Skin of body (tissue), 2 donors: Measurements from ENCODE around the gene BAHCC1. TPM values are rescaled to one million over a fixed set of nuclear protein-coding genes. Genes with fewer than 3 reads are reported as not detected.

Source experiments
- DNase-seq: peaks from one replicate; lab custom pipeline; 2025; lab: John Stamatoyannopoulos, UW
- total RNA-seq: library from RNA; depleted of rRNA; stranded (reverse); fragments of >200 nt; gene quantifications from one replicate; pipeline ENCODE4 v1.2.3, GENCODE V29; 2014

The BAHCC1 gene
- total RNA-seq, 1 donor from 2014 or later, result 9.5 TPM

DNA sequence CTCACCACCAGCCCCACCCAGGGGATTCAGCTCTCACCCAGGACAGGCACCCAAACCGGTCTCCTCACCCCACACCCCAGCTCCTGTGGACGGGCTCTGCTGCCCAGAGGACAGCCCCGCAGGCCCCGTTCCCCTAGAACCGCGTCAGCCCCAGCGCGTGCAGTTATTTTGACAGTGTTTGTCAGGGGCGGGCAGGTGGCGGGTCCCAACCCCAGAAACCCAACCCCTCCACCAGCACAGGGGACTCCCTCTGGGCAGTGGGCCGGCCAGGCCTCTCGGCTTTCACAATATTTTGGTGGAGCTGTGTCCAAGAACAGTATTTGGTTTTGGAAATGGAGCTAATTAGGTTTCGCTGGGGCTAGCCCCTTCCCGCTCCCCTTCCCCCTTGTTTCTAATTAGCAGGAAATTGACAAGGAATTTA lies 44.8 kb downstream of the BAHCC1 start:
- no peak for DNase-seq

DNA sequence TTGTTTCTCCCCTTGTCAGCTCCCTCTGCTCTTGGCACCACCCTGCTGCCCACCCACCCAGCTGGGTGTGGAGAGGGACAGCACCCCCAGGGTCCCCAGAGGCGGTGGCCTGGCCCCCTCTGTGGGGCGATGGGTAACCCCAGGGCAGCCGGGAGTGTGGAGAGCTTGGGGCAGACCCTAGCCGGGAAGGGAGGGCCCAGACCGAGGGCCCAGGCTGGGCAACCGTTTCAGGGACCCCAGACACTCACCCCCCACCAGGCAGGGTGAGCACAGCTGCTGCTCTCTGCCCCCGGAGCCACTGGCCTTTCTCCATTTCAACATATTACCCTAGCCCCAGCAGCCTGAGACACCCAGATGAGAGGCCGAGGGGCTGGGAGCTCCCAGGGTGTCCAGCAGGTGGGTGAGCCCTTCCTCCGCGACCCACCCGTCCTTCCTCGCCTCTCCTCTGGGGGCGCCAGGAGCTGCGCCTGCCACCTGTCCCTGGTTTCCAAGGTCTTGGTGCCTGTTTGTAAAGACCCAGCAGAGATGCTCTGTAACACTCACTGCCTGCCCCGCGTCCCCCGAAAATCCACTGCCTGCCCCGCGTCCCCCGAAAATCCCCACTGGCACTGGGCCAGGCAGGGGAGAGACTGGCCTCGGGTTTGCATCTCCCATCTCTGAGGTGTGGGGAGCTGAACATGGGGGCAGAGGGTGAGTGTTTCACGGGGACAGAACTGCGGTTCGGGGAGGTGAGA lies 45.4 kb downstream of the BAHCC1 start:
- no peak for DNase-seq

DNA sequence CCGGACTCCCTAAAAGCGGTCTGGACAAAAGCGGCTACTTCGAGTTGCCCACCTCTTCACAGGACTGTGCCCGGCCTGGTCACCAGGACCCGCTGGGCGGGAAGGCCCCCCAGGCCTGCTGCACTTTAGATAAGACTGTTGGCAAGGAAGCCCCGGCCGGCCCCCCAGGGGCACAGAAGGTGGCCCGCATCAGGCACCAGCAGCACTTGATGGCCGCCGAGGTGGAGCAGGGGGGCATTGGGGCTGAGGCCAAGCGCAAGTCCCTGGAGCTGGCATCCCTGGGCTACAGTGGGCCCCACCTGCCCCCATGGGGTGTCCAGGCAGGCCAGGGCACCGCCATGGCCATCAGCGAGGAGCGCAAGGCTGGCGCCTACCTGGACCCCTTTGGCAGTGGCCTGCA lies 47.5 kb downstream of the BAHCC1 start:
- DNase-seq, result no peak

DNA sequence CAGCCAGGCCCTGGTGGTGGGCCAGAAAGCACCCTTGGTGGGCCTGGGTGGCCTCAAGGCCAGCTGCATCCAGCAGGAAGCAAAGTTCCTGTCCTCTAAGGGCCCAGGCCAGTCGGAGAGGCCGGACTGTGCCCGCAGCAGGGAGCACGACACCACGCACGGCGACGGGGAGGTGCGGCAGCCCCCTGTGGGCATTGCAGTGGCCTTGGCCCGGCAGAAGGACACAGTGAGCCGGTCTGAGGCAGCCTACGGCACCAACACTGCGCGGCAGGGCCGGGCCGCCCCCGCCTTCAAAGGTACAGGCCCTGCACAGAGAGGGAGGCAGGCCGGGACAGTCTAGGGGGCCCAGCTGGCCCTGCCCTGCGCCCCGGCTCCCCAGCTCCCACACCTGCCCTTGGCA lies 48.0 kb downstream of the BAHCC1 start:
- DNase-seq, result no peak

DNA sequence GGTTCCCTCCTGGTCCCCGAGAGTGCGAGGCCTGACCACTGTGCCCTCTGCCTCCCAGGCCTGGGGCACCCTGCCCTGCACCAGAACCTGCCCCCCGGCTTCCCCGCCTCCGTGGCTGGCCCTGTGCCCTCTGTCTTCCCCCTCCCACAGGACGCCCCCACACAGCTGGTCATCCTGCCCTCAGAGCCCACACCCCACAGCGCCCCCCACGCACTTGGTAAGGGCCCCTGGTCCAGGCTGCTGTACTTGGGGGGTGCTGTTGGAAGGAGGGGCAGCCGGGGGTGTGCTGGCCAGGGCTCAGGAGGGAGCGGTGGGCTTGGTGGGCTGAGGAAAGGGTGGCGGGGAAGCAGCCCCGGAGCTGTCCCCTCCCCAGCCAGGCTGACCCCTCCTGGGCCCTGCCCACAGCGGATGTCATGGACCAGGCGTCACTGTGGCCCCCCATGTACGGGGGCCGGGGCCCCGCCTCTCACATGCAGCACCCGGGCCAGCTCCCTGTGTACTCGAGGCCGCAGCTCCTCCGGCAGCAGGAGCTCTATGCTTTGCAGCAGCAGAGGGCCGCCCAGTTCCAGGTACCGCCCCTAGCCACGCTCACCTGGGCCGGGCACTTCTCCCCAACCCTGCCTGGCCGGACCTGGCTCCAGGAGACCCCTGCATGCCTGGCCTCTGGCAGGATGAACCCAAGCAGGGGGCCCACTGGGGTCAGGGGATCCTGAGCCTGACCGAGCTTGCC lies 49.5 kb downstream of the BAHCC1 start:
- DNase-seq, result no peak

DNA sequence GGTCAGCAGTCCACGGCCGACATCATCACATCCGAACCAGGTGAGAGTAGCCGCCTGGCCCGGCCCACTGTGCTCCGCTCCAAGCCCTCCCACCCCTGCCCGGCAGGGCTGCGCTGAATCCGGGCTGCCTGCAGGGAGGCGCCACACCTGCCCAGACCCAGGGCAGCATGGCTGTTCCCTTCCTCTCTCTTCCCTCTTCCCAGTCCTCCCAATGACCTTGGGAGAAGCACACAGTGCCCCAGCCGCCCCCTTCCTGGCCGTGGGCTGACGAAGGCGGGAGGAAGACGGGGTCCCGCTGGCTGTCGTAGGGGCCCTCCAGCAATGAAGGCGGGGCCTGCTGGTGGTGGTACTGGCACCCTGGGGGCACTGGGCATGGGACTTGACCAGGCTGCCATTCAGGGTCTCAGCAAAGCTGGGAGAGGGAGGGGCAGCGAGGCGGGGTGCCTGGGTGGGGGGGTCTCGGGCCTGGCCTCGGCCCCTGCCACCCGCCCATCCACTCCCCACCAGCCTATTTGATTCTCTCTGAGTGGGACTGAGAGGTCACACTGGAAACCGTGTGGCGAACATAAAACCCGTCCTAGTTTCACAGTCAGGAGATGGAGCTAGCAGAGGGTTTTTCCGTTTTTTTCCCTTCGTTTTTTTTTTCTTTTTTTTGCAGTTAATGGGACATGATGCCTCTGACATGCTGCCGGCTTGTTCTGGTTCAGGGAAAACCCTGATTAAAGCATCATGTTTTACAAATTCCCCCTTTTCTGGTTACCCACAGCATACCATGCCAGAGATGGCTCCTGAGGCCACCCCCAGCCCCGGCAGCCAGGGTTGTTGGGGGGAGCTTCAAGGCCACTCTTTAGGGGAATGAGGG lies 50.6 kb downstream of the BAHCC1 start:
- DNase-seq, result no peak

DNA sequence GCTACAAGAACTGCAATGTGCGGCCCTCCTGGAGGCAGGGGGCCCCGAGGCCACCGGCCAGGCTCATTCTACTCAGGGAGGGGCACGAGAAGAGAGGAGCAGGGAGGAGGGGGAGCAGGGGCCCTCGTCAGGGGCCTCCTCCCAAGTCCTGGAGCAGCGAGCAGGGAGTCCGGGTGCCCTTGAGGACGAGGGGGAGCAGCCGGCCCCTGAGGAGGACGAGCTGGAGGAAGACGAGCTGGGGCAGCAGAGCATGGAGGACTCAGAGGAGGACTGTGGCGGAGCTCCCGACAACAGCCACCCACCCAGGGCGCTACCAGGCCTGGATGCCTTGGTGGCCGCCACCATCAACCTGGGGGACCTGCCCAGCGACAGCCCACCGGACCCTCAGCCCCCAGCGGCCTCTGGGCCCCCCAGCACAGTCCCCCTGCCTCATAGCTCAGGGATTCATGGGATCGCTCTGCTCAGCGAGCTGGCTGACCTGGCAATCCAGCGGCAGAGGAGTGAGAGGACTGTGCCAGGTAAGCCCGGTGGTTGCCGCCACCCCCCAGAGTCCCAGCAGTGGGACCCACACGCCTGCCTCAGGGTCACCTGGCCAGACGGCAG lies 52.2 kb downstream of the BAHCC1 start:
- no peak for DNase-seq

DNA sequence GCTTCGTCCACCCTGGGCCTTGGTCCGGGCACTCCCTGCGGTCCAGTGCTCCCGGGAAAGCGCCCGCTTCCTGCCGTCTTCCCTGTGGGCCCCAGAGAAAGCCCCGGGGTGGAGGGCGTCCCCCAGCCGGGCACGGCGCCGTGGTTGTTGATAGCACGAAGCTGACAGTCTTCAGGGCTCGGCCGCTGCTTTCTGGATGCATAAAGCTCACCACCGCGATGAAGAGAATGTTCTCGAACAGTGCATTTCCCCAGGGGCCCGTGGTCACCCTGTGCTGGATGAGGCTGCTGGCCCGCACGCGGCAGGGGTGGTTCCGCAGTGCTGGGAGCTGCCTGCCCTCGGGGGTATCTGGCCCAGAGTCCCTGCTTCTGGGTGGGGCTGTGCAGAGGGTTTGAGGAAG lies 53.2 kb downstream of the BAHCC1 start:
- no peak for DNase-seq

DNA sequence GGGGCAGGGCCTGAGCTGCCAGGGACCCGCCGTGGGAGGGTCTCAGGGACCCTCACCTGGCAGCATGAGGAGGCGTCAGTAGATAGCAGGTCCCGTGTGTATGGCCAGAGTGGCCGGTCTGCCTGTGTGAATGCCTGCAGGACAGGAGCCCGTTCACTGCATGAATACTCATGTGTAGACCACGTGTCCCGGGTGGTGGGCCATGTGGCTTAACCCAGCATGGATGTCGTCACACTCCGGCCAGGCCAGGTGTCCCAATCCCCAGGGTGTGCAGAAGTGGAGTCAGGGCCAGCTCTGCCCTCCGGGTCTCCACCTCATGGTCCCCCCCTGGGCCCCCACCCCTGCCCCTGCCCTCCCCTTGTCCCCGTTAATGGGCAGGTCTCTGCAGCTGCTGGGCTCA lies 53.7 kb downstream of the BAHCC1 start:
- DNase-seq, result no peak

DNA sequence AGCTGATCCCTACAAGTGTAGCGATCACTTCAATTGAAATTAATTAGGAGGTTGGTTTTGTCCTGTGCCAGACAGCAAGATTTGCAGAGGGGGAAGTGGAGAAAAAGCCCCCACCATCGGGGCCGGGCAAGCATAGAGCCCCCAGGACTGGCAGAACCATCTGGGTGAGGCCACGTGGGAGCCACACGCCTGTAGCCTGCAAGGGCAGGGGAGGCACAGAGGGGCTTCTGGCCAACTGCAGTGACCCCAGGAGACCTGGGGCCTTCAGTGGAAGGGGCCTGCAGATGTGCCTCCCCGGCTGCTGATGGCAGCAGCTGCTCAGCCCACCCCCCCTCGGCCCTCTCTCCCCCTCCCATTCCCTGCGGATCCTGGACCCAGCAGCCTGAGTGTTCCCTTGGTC lies 54.1 kb downstream of the BAHCC1 start:
- no peak for DNase-seq

DNA sequence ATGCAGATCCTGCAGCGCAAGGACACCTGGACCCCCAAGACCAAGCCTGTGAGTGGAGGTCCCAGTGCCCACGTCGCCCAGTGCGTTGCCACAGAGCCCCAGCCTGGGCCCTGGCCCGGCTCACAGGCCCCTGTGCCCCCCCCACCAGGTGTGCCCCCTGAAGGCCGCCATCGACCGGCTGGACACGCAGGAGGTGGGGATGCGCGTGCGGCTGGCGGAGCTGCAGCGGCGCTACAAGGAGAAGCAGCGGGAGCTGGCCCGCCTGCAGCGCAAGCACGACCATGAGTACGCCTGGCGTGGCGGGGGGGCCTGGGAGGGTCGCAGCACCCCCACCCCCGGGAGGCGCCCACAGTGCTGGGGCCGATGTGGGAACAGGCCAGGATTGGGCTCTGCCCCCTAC lies 56.6 kb downstream of the BAHCC1 start:
- no peak for DNase-seq

DNA sequence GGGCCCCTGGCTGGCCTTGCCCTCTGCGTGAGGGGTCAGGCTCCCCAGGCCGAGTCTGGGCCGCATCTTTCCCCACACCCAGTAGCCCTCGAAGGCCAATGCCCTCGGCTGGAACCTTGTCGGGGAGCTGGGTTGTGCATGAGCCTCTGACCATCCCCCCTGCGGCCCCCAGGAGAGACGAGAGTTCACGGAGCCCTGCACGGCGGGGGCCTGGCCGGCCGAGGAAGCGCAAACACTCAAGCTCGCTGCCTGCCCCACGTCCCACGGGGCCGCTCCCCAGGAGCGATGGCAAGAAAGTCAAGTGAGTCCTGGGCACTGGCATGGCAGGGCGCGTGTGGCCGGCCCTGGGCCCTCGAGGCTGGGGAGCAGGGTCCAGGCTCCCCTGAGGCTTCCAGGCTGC lies 57.3 kb downstream of the BAHCC1 start:
- DNase-seq, result no peak

DNA sequence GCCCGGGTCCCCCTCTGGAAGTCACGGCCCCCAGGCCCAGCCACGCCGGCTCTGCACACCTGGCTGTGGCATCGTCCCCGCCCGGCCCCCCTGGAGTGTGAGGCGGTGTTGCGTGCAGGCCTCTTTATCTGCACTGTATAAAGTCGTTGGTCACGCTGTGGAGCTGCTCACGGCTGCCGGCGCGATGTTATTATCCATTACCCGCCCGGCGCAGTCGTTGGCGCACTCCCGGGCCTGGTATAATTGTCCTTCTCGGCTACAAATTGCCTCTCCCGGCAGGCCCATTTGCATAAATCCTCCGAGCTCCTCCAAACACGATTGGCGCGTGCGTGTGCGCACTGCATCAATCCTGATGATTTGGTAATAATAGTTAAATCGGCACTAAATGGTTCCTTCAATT lies 57.8 kb downstream of the BAHCC1 start:
- no peak for DNase-seq

DNA sequence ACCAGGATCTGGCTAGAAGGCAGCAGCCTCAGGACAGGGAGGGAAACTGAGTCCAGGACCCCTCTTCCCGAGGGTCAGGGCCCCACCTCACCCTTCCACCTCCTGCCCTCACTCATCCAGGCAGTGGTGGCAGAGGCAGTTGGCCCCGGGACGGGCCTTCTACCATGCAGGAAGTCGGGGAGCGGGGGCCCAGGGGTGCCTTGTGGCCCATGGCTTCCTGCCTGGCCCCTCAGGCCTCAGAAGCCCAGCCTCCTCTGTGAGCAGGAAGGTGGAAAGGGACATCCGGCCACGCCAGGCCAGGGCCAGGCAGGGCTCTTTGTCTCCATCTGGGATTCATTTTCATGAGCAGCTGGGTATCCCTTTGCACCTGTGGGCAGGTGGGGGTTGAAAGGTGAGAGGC lies 58.5 kb downstream of the BAHCC1 start:
- no peak for DNase-seq

DNA sequence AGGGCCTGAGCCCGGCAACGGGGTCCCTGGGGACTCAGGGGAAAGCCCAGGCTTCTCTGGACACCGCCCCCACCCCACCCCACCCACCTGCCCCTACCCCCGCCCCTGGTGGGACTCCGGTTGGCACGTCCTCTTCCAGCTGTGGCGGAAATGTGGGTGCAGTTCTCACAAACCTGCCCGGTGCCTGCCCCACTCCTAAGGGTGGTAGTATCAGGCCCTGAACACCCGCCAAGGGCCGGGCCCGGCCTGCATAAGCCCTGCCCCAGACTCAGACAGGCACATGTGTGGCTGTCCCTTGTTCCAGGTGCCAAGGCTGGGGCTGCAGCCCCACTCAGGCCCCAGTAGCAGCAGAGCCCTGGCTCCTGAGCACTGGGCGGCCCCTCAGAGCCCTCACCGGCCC lies 59.2 kb downstream of the BAHCC1 start:
- DNase-seq, result no peak

DNA sequence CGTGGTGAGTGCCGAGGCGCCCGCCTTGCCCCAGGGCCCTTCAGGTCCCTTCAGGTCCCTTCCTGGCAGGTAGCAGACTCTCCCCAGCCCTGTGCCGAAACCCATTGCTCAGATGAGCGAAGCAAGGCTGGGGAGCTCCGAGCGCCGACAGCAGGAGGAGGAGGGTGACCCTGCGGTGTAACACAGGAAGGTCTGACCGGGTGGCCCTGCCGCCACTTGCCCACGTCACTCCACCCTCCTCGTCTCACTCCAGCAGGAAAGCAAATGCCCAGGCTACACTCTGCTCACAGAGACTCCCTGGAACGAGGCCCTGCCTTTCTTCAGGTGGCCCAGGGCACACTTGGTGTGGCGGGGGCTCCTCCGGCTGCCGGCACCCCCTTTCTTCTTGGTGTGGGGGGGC lies 60.1 kb downstream of the BAHCC1 start:
- no peak for DNase-seq

DNA sequence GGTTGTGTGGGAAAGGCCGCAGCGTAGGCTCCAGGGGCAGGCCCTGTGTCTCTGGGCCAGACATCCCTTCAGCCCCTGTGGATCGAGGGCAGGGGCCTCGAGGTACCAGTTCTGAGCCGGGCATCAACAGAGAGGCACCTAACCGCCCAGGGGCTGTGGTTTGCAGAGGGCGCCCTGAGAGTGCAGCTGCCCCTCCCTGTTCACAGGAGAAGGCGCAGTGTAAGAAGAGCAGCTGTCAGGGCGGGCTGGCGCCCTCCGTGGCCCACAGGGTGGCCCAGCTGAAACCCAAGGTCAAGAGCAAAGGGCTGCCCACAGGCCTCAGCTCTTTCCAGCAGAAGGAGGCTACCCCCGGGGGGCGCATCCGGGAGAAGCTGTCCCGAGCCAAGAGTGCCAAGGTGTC lies 60.8 kb downstream of the BAHCC1 start:
- no peak for DNase-seq

DNA sequence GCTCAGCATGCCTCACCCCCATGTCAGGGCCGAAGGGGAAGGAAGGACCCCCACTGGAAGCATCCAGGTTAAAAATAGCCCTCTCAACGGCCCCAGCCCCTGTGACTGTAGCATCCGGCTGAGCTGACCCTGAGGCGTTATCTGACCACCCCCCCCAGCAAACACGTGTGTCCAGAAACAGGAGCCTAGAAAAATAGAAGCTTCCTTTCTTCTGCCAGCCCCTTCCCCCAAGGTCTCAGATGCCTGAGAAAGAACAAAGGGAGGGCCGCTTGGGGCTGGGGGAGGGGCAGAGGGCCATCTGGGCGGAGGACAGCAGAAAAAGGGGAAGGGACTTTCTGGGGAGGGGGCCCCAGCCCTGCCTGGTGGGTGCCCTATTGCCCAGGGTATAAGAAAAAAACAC lies 61.5 kb downstream of the BAHCC1 start:
- DNase-seq, result no peak

DNA sequence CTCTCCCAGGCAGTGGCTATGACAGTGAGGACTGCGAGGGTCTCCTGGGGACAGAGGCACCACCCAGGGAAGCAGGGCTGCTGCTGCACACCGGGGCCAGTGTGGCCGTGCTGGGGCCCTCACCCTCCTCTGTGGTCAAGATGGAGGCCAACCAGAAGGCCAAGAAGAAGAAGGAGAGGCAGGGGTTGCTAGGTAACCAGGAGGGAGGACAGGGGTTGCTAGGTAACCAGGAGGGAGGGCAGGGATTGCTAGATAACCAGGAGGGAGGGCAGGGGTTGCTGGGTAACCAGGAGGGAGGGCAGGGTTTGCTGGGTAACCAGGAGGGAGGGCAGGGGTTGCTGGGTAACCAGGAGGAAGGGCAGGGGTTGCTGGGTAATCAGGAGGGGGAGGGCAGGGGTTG lies 62.1 kb downstream of the BAHCC1 start:
- DNase-seq, result no peak

DNA sequence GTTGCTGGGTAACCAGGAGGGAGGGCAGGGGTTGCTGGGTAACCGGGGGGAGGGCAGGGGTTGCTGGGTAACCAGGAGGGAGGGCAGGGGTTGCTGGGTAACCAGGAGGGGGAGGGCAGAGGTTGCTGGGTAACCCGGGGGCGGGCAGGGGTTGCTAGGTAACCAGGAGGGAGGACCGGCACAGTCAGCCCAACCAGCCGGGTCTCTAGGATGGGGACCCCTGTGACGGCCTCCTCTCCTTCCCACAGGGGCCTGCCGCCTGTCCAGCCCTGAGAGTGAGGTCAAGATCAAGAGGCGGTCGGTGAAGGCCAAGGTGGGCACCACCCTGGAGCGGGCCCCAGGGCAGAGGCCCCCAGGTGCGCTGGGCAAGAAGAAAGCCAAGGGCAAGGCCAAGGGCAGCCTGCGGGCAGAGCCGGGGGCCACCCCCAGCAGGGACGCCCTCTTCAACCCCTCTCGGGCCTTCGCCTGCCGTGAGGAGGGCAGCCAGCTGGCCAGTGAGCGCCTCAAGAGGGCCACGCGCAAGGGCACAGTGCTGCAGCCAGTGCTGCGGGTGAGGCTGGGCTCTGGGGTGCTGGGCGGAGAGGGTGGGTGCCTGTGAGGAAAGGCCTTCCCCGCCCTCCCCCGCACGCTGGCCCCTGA lies 62.8 kb downstream of the BAHCC1 start:
- no peak for DNase-seq

DNA sequence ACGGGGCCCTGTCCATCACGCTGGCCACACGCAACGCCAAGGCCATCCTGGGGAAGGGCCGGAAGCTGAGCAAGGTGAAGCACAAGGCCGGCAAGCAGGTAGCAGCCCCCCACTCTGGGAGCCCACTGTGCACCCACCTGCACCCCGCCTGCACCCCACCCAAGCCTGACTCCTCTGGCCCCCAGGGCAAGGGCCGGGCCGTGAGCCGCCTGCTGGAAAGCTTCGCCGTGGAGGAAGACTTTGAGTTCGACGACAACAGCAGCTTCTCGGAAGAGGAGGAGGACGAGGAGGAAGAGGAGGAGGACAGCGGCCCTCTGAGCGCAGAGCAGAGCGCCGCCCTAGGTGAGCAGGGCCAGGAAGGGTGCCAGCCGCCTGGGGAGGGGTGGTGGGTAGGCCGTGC lies 63.4 kb downstream of the BAHCC1 start:
- no peak for DNase-seq
